Stomach (tissue), 4 donors: ENCODE results near the gene CCDC116.

Experiments
- EP300 ChIP-seq: sonication (generic); formaldehyde crosslinking; IDR thresholded peaks from one replicate; pipeline ENCODE4 v1.6.1; 2017; ENCODE audit warnings: antibody characterized with exemption
- TF ChIP-seq, protein P1 (sequence below), 7 experiments: fragments of 450-650 bp in 4 of 7; fragments of 200-600 bp in 3 of 7; sonication (generic) in 3 of 7; IDR thresholded peaks; one replicate each; pipeline ENCODE4 v1.5.1; 2016 to 2019; ENCODE audit warnings: antibody characterized with exemption in 7 of 7, control low read depth in 2 of 7, mild to moderate bottlenecking in 1 of 7

DNA sequence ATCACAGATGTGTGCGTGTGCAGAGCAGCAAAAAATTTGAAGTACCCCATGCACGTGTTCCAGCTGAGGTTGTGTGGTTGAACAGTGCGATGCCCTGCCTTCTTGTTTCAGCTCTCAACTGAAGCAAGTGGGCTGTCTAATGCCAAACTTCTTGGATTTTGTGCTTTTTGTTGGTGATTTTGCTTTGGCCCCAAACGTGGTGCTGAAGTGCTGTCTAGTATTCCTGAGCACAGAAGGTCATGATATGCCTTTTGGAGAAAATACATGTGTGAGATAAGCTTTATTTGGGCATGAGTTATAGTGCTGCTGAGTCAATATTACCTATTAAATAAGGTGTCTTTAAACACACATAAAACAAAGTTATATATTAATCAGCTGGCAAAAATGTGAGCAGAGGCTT lies 16.8 kb upstream of the CCDC116 start:
- no peak for TF ChIP-seq EP300
- TF ChIP-seq, protein P1, sequence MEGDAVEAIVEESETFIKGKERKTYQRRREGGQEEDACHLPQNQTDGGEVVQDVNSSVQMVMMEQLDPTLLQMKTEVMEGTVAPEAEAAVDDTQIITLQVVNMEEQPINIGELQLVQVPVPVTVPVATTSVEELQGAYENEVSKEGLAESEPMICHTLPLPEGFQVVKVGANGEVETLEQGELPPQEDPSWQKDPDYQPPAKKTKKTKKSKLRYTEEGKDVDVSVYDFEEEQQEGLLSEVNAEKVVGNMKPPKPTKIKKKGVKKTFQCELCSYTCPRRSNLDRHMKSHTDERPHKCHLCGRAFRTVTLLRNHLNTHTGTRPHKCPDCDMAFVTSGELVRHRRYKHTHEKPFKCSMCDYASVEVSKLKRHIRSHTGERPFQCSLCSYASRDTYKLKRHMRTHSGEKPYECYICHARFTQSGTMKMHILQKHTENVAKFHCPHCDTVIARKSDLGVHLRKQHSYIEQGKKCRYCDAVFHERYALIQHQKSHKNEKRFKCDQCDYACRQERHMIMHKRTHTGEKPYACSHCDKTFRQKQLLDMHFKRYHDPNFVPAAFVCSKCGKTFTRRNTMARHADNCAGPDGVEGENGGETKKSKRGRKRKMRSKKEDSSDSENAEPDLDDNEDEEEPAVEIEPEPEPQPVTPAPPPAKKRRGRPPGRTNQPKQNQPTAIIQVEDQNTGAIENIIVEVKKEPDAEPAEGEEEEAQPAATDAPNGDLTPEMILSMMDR (IDR thresholded peaks at IDR 0.05): no peak
